Sigmoid colon (tissue), 4 donors: ENCODE data around the gene LLGL2.

ENCODE experiments used
- CTCF ChIP-seq, 4 experiments: fragments of 450-650 bp in 3 of 4; fragments of 200-600 bp in 1 of 4; IDR thresholded peaks; one replicate each; pipeline ENCODE4 v1.5.1; 2016 to 2019; ENCODE audit warnings: antibody characterized with exemption in 4 of 4, mild to moderate bottlenecking in 3 of 4, moderate library complexity in 2 of 4
- EP300 ChIP-seq, 4 donors: sonication (generic); formaldehyde crosslinking; IDR thresholded peaks; one replicate each; pipeline ENCODE4 v1.6.1; 2017; ENCODE audit warnings: antibody characterized with exemption in 4 of 4
- POLR2A ChIP-seq, 2 donors: fragments of 450-650 bp; IDR thresholded peaks; one replicate each; pipeline ENCODE4 v1.6.1; 2016; ENCODE audit warnings: antibody characterized with exemption in 2 of 2, mild to moderate bottlenecking in 2 of 2, moderate library complexity in 2 of 2
- POLR2AphosphoS5 ChIP-seq, 4 donors: sonication (generic); formaldehyde crosslinking; IDR thresholded peaks; one replicate each; pipeline ENCODE4 v1.6.1; 2017; ENCODE audit warnings: antibody characterized with exemption in 4 of 4

GRCh38 chr17:75476752-75477489, 48.6 kb upstream of the LLGL2 start:
- TF ChIP-seq EP300 (IDR thresholded peaks at IDR 0.05) (no peak), CTCF (IDR thresholded peaks at IDR 0.05) (no peak), POLR2A (IDR thresholded peaks at IDR 0.05) (no peak), POLR2AphosphoS5 (IDR thresholded peaks at IDR 0.05) (no peak)
